ENCODE measurements around the gene CREBRF. TPM values are rescaled to one million over a fixed set of nuclear protein-coding genes. Genes with fewer than 3 reads are reported as not detected.

Gene CREBRF
- total RNA-seq, 4 donors from 2014 or later = 24.3 to 40.6 (median 32.3) TPM

DNA sequence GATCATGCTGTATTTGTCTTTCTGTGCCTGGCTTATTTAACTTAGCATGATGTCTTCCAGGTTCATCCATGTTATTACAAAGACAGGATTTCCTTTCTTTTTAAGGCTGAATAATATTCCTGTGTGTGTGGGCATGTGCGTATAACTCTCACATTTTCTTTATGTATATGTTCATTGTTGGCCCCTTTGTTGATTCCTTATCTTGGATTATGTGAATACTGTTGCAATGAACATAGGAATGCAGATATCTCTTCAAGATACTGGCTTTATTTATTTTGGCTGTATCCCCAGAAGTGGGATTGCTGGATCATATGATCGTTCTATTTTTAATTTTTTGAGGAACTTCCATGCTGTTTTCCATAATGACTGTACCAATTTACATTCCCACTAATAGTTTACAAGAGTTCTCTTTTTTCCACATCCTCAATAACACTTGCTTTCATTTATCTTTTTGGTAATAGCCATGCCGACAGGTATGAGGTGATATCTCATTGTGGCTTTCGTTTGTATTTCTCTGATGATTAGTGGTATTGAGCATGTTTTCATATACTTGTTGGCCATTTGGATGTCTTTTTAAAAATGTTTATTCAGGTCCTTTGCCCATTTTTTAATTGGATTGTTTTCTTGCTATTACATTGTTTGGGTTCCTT lies 38.0 kb downstream of the CREBRF start:
- H3K4me1 ChIP-seq = peaks cover 0 to 32% (median 10%) of the 10 kb centered on the region in 4 donors
- no peak overlapping the region for H3K4me3 ChIP-seq
- no peaks in the 10 kb centered on the region for H3K9me3 ChIP-seq
- no peak for DNase-seq
- in situ Hi-C loops (cut with MboI; ENCODE audit: low pct_ligation_motif_present in 1 of 4, low pct_unique_long_range_greater_than_20kb in 1 of 4, low sequenced_read_pairs in 3 of 4) = no loop called here
- H3K36me3 ChIP-seq = peaks cover 0 to 18% (median 4%) of the 10 kb centered on the region in 4 donors
- peak overlapping the region in 2 of 4 donors; percentile 4 to 37 for H3K27ac ChIP-seq
- WGBS, 2 donors (ENCODE audit: low coverage in 1 of 2) = 40 to 45% methylated on average over 4 of the region's 4 CpGs
- TF ChIP-seq EP300 (IDR thresholded peaks at IDR 0.05; ENCODE audit: low read depth) (no peak), POLR2AphosphoS5 (IDR thresholded peaks at IDR 0.05) (peak in 1 of 3 donors; percentile 12)
- H3K27me3 ChIP-seq = no peaks in the 10 kb centered on the region
- intact Hi-C loops (cut with DNase I; ENCODE audit: low total_unique reads) = no loop called here

DNA sequence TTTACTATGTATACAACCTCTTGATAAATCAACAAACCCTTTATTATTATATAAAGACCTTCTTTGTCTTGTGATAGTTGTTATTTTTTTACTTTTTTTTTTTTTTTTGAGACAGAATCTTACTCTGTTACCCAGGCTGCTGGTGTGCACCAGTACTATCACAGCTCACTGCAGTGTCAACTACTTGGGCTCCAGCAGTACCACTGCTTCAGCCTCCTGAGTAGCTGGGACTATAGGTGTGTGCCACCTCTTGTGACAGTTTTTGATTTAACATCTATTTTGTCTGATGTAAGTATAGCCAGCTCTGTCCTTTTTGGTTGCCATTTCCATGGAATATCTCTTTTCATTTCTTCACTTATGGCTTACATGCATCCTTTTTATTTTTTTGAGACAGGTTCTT lies 42.6 kb downstream of the CREBRF start:
- intact Hi-C loops (cut with DNase I; ENCODE audit: low total_unique reads) = no loop called here
- Histone ChIP-seq H3K27ac (no peak overlapping the region), H3K9me3 (peaks cover 4 to 6% of the 10 kb centered on the region in 2 donors), H3K27me3 (no peaks in the 10 kb centered on the region), H3K4me1 (peaks cover 0 to 29% (median 4%) of the 10 kb centered on the region in 4 donors), H3K36me3 (peaks cover 0 to 19% (median 4%) of the 10 kb centered on the region in 4 donors), H3K4me3 (no peak overlapping the region)
- no peak for DNase-seq
- TF ChIP-seq POLR2AphosphoS5 (IDR thresholded peaks at IDR 0.05) = no peak
- no peak for TF ChIP-seq POLR2A (IDR thresholded peaks at IDR 0.05)
- TF ChIP-seq CTCF (IDR thresholded peaks at IDR 0.05) = no peak
- no peak for TF ChIP-seq EP300 (IDR thresholded peaks at IDR 0.05; ENCODE audit: low read depth)
- in situ Hi-C loops (cut with MboI; ENCODE audit: low pct_ligation_motif_present in 1 of 4, low pct_unique_long_range_greater_than_20kb in 1 of 4, low sequenced_read_pairs in 3 of 4) = no loop called here

DNA sequence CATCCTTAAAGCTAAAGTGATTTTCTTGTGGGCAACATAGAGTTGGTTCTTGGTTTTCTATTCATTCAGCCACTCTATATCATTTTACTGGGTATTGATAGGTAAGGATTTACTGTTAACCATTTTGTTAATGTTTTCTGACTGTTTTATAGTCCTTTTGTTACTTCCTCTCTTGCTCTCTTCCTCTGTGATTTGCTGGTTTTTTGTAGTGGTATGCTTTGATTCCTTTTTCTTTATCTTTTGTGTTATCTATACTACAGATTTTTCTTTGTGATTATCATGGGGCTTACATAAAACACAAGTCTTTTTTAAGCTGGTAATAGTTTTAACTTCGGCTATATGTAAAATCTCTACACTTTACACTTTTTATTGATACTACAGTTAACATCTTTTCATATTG lies 43.3 kb downstream of the CREBRF start:
- H3K4me3 ChIP-seq = no peak overlapping the region
- DNase-seq = no peak
- H3K27ac ChIP-seq = no peak overlapping the region
- intact Hi-C loops (cut with DNase I; ENCODE audit: low total_unique reads) = no loop called here
- in situ Hi-C loops (cut with MboI; ENCODE audit: low pct_ligation_motif_present in 1 of 4, low pct_unique_long_range_greater_than_20kb in 1 of 4, low sequenced_read_pairs in 3 of 4) = no loop called here
- H3K4me1 ChIP-seq = peaks cover 0 to 22% (median 0%) of the 10 kb centered on the region in 4 donors
- 65 to 75% methylated on average over 1 of the region's 1 CpG for WGBS, 2 donors (ENCODE audit: low coverage in 1 of 2)
- TF ChIP-seq CTCF (IDR thresholded peaks at IDR 0.05) = no peak
- TF ChIP-seq POLR2AphosphoS5 (IDR thresholded peaks at IDR 0.05) = no peak
- TF ChIP-seq EP300 (IDR thresholded peaks at IDR 0.05; ENCODE audit: low read depth) = no peak
- TF ChIP-seq POLR2A (IDR thresholded peaks at IDR 0.05) = no peak
- no peaks in the 10 kb centered on the region for H3K27me3 ChIP-seq
- peaks cover 0 to 19% (median 4%) of the 10 kb centered on the region in 4 donors for H3K36me3 ChIP-seq
- H3K9me3 ChIP-seq = peaks cover 4 to 6% of the 10 kb centered on the region in 2 donors

GRCh38 chr5:173101245-173101644 lies 45.1 kb downstream of the CREBRF start:
- peaks cover 4 to 6% of the 10 kb centered on the region in 2 donors for H3K9me3 ChIP-seq
- peaks cover 0 to 19% (median 4%) of the 10 kb centered on the region in 4 donors for H3K36me3 ChIP-seq
- TF ChIP-seq POLR2A (IDR thresholded peaks at IDR 0.05) (no peak), POLR2AphosphoS5 (IDR thresholded peaks at IDR 0.05) (no peak), EP300 (IDR thresholded peaks at IDR 0.05; ENCODE audit: low read depth) (no peak), CTCF (IDR thresholded peaks at IDR 0.05) (no peak)
- no peaks in the 10 kb centered on the region for H3K27me3 ChIP-seq
- WGBS, 2 donors (ENCODE audit: low coverage in 1 of 2) = 89 to 92% methylated on average over 2 of the region's 2 CpGs
- no peak overlapping the region for H3K4me3 ChIP-seq
- in situ Hi-C loops (cut with MboI; ENCODE audit: low pct_ligation_motif_present in 1 of 4, low pct_unique_long_range_greater_than_20kb in 1 of 4, low sequenced_read_pairs in 3 of 4) = no loop called here
- H3K27ac ChIP-seq = no peak overlapping the region
- intact Hi-C loops (cut with DNase I; ENCODE audit: low total_unique reads) = no loop called here
- no peak for DNase-seq
- H3K4me1 ChIP-seq = peaks cover 0 to 18% (median 0%) of the 10 kb centered on the region in 4 donors
